ENCODE measurements around the gene PDK1. TPM values are rescaled to one million over a fixed set of nuclear protein-coding genes. Genes with fewer than 3 reads are reported as not detected.
"Not testable (repeated sequence)": the region's sequence is repeated elsewhere in the genome, so short reads cannot be mapped to it uniquely, and the experiment has no call there.

PDK1 gene
- total RNA-seq, 2 experiments from 2014 or later = 30.0 to 31.1 TPM

DNA sequence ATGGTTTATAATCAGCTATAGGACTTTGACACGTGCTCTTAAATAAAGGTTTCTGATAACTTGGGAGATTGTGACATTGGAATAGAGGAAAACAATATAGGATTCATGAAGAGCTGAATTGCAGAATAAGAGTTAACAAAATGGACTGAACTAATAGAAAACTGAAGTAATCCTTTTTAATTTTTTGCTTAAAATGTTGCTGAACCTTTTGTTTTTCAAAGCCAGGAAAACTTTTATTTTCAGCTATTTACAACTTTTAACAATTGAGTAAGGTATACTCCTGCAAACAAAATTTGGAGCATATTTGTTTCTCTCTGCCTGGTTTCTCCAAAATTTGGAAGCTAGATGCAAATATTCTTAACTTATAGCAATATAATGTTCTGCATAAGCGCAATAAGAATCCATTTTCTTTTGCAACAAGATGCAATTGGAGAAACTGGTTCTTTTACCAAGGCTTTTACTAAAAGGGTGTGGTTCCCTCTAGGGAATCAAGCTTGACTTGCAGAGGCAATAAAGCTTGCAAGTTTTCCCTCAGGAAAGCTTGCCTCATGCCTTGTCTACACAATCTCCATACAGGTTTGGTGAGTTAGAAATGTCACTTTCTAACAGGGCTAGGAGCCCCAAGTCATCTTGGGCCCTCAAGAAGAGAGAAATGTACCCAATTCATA is 10.3 kb upstream of the PDK1 start:
- ChIA-PET POLR2A (no interaction called here), CTCF (no interaction called here)
- Mint-ChIP-seq H3K9me3 (peaks cover 4% of the 10 kb centered on the region), H3K27ac (no peak overlapping the region), H3K36me3 (ENCODE audit: low read depth) (peaks cover 47% of the 10 kb centered on the region), H3K4me1 (ENCODE audit: low read depth) (peaks cover 15% of the 10 kb centered on the region), H3K4me3 (no peak overlapping the region), H3K27me3 (no peaks in the 10 kb centered on the region)
- no peak overlapping the region for H3K4me3 ChIP-seq (ENCODE audit: low read length)
- no peak for DNase-seq
- H3K27me3 ChIP-seq (ENCODE audit: control insufficient read depth in 1 of 2, insufficient read depth in 2 of 2, low read length in 2 of 2) = no peaks in the 10 kb centered on the region
- intact Hi-C loops (cut with DNase I, micrococcal nuclease) = no loop called here
- H3K4me1 ChIP-seq (ENCODE audit: insufficient read depth, low read length) = peaks cover 7% of the 10 kb centered on the region
- H3K36me3 ChIP-seq (ENCODE audit: insufficient read depth, low read length) = peaks cover 3% of the 10 kb centered on the region
- no peak overlapping the region for H3K27ac ChIP-seq (ENCODE audit: low read depth in 1 of 2, low read length in 2 of 2)
- peaks cover 0 to 10% of the 10 kb centered on the region in 2 experiments for H3K9me3 ChIP-seq (ENCODE audit: control insufficient read depth in 1 of 2, insufficient read depth in 1 of 2, low read length in 2 of 2)
- no peak for TF ChIP-seq CTCF (IDR thresholded peaks at IDR 0.05)
- ATAC-seq (ENCODE audit: poor library complexity) = no peak

DNA sequence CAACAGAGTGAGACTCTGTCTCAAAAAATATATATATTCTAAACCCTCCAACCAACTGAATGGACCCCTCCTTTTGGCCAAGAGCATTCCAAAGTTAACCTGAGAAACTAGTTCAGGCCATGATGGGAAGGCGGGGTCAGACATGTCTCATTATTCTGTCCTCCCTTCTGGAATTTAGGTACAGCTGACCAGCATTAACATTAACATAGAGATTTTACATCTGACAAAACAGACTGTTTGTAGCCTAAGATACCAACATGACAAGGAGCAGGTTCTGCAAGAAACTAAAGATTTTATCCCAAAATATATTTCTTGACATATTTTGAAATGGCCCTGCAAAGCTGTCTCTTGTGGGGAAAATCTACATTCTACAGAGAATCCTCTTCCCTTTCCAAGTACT is 6.8 kb upstream of the PDK1 start:
- DNase-seq (no peak), ATAC-seq (ENCODE audit: poor library complexity) (no peak)
- Mint-ChIP-seq H3K4me3 (no peak overlapping the region), H3K4me1 (ENCODE audit: low read depth) (peaks cover 33% of the 10 kb centered on the region), H3K36me3 (ENCODE audit: low read depth) (peaks cover 21% of the 10 kb centered on the region), H3K27ac (no peak overlapping the region), H3K27me3 (no peaks in the 10 kb centered on the region), H3K9me3 (no peaks in the 10 kb centered on the region)
- Histone ChIP-seq H3K4me1 (ENCODE audit: insufficient read depth, low read length) (peaks cover 8% of the 10 kb centered on the region), H3K27me3 (ENCODE audit: control insufficient read depth in 1 of 2, insufficient read depth in 2 of 2, low read length in 2 of 2) (no peaks in the 10 kb centered on the region), H3K27ac (ENCODE audit: low read depth in 1 of 2, low read length in 2 of 2) (no peak overlapping the region), H3K36me3 (ENCODE audit: insufficient read depth, low read length) (peaks cover 1% of the 10 kb centered on the region), H3K4me3 (ENCODE audit: low read length) (no peak overlapping the region), H3K9me3 (ENCODE audit: control insufficient read depth in 1 of 2, insufficient read depth in 1 of 2, low read length in 2 of 2) (peaks cover 0 to 6% of the 10 kb centered on the region in 2 experiments)
- TF ChIP-seq CTCF (IDR thresholded peaks at IDR 0.05) = no peak
- intact Hi-C loops (cut with DNase I, micrococcal nuclease) = no loop called here
- POLR2A ChIA-PET = interaction anchor here (2.0 to 2.5 kb wide), 2 partner anchors 42 to 54 kb away, joined by 6 to 7 read pairs; no protein-coding TSS in a partner anchor
- CTCF ChIA-PET = no interaction called here

DNA sequence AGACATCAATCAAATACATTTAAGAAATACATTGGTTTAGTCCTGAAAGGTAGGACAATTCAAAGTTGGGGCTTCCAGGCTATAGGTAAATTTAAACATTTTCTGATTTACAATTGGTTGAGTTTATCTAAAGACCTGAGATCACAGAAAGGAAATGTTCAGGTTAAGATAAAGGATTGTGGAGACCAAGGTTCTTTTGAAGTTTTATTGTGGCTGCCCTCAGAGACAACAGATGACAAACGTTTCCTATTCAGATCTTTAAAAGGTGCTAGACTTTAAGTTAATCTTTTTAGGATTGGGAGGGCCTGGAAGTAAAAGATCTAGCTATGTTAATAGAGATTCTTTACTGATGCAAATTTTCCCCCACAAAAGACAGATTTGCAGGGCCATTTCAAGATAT is 6.1 kb upstream of the PDK1 start:
- H3K9me3 ChIP-seq (ENCODE audit: control insufficient read depth in 1 of 2, insufficient read depth in 1 of 2, low read length in 2 of 2); H3K9me3 Mint-ChIP-seq; H3K27me3 Mint-ChIP-seq; CTCF ChIA-PET; H3K36me3 ChIP-seq (ENCODE audit: insufficient read depth, low read length); H3K27ac Mint-ChIP-seq; H3K27ac ChIP-seq (ENCODE audit: low read depth in 1 of 2, low read length in 2 of 2); H3K4me3 ChIP-seq (ENCODE audit: low read length); H3K27me3 ChIP-seq (ENCODE audit: control insufficient read depth in 1 of 2, insufficient read depth in 2 of 2, low read length in 2 of 2): not testable (repeated sequence)
- Mint-ChIP-seq H3K36me3 (ENCODE audit: low read depth) (peaks cover 14% of the 10 kb centered on the region), H3K4me3 (peak overlapping the region; percentile 52), H3K4me1 (ENCODE audit: low read depth) (peaks cover 40% of the 10 kb centered on the region)
- peaks cover 10% of the 10 kb centered on the region for H3K4me1 ChIP-seq (ENCODE audit: insufficient read depth, low read length)
- peak in 3 of 14 experiments; percentile 53 to 62 (median 54) for DNase-seq
- intact Hi-C loops (cut with DNase I, micrococcal nuclease) = loop anchor here in 1 of 2 experiments (5.0 to 10.0 kb wide), 8 partner anchors 123 to 1705 kb away; partner anchors contain the start of genes DCAF17, DYNC1I2, GORASP2 and ITGA6
- peak; percentile 29 for ATAC-seq (ENCODE audit: poor library complexity)
- POLR2A ChIA-PET = interaction anchor here (2.0 to 2.5 kb wide), 2 partner anchors 43 to 54 kb away, joined by 6 to 7 read pairs; no protein-coding TSS in a partner anchor

All from CD4-positive, alpha-beta T cell (primary cell).